PC-3 (cell line): Measurements from ENCODE around the gene EPB41. TPM values are rescaled to one million over a fixed set of nuclear protein-coding genes. Genes with fewer than 3 reads are reported as not detected.

Experiments
- ATAC-seq: fragments of 200-7000 bp; cut with Tn5 transposase; 2 replicates; pipeline ENCODE4 v1.9.1; 2020; ENCODE audit warnings: mild to moderate bottlenecking, moderate library complexity
- BruUV-seq: library from RNA; stranded (reverse); fragments of 400-500 nt; replicated peaks from 2 replicates; lab custom pipeline; 2021; lab: Mats Ljungman, UMichigan
- CTCF ChIA-PET: fragments of 300-600 bp; sonication (Branson Sonifier 250); formaldehyde crosslinking; loops from one replicate; lab custom pipeline; 2022; ENCODE audit warnings: antibody characterized with exemption; lab: Charles Lee
- POLR2A ChIA-PET: fragments of 300-600 bp; sonication (Branson Sonifier 250); formaldehyde crosslinking; loops from one replicate; lab custom pipeline; 2022; ENCODE audit warnings: antibody characterized with exemption; ENCODE audit not compliant: unreplicated experiment; lab: Charles Lee
- DNase-seq: peaks from one replicate; pipeline ENCODE4 v3.0.0-alpha.2; 2015
- H2AFZ ChIP-seq: fragments of 300-600 bp; sonication (generic); 2 replicates; pipeline ENCODE4 v1.6.0; 2016; ENCODE audit warnings: antibody characterized with exemption, low read length
- H3F3A ChIP-seq: fragments of 300-600 bp; sonication (generic); one replicate; pipeline ENCODE4 v1.6.0; 2017; ENCODE audit warnings: antibody characterized with exemption, low read length, control low read depth, mild to moderate bottlenecking; ENCODE audit not compliant: unreplicated experiment
- H3K27ac ChIP-seq: fragments of 300-600 bp; sonication (generic); 2 replicates; pipeline ENCODE4 v1.5.1; 2016; ENCODE audit warnings: mild to moderate bottlenecking, low read length
- H3K27me3 ChIP-seq: fragments of 300-600 bp; sonication (generic); 2 replicates; pipeline ENCODE4 v1.6.1; 2016; ENCODE audit warnings: low read length, mixed read lengths
- H3K36me3 ChIP-seq: fragments of 300-600 bp; sonication (generic); 2 replicates; pipeline ENCODE4 v1.6.1; 2016; ENCODE audit warnings: low read depth, mixed run types, low read length, mixed read lengths
- H3K4me1 ChIP-seq: fragments of 300-600 bp; sonication (generic); 2 replicates; pipeline ENCODE4 v1.5.1; 2016; ENCODE audit warnings: low read length; ENCODE audit not compliant: insufficient read depth
- H3K4me2 ChIP-seq: fragments of 300-600 bp; sonication (generic); 2 replicates; pipeline ENCODE4 v1.6.0; 2016; ENCODE audit warnings: low read length
- H3K4me3 ChIP-seq: fragments of 300-600 bp; sonication (generic); 2 replicates; pipeline ENCODE4 v1.5.1; 2016; ENCODE audit warnings: mild to moderate bottlenecking, low read length, mixed read lengths
- H3K79me2 ChIP-seq: fragments of 300-600 bp; sonication (generic); 2 replicates; pipeline ENCODE4 v1.6.1; 2017; ENCODE audit warnings: low read length, mixed read lengths
- H3K9ac ChIP-seq: fragments of 300-600 bp; sonication (generic); 2 replicates; pipeline ENCODE4 v1.6.0; 2016; ENCODE audit warnings: mild to moderate bottlenecking, low read length
- H3K9me2 ChIP-seq: fragments of 300-600 bp; sonication (generic); replicated peaks from 2 replicates; pipeline ENCODE4 v1.6.1; 2016; ENCODE audit warnings: mixed run types, low read length, mixed read lengths
- H3K9me3 ChIP-seq: fragments of 300-600 bp; sonication (generic); 2 replicates; pipeline ENCODE4 v1.6.1; 2016; ENCODE audit warnings: low read length, mixed read lengths
- H4K20me1 ChIP-seq: fragments of 300-600 bp; sonication (generic); 2 replicates; pipeline ENCODE4 v1.6.1; 2016; ENCODE audit warnings: low read length, mixed read lengths
- CTCF ChIP-seq: fragments of 300-600 bp; sonication (generic); conservative IDR thresholded peaks from 2 replicates; pipeline ENCODE4 v1.5.1; 2017; ENCODE audit warnings: antibody characterized with exemption, low read depth, mild to moderate bottlenecking, low read length
- EZH2 ChIP-seq: fragments of 300-600 bp; sonication (generic); IDR thresholded peaks from one replicate; pipeline ENCODE4 v1.6.1; 2017; ENCODE audit warnings: antibody characterized with exemption, mild to moderate bottlenecking, low read length; ENCODE audit not compliant: unreplicated experiment
- EZH2phosphoT487 ChIP-seq: fragments of 300-600 bp; sonication (generic); IDR thresholded peaks from 2 replicates; pipeline ENCODE4 v1.6.1; 2018; ENCODE audit warnings: mild to moderate bottlenecking, antibody characterized with exemption, low read length, borderline replicate concordance
- intact Hi-C: fragments of 100-400 bp; cut with micrococcal nuclease; formaldehyde crosslinking; loops from 2 replicates; pipeline ENCODE4 v1.9.0; 2023
- total RNA-seq: library from RNA; depleted of rRNA; stranded (reverse); fragments of >200 nt; gene quantifications from 2 replicates; pipeline ENCODE4 v1.2.3, GENCODE V29; 2014

The EPB41 gene
- total RNA-seq, 1 experiment from 2014 or later = 44.9 TPM

GRCh38 chr1:29047142-29047541 is 132.8 kb downstream of the EPB41 start:
- no peaks in the 10 kb centered on the region for H3K79me2 ChIP-seq
- H3K27ac ChIP-seq = no peak overlapping the region
- no peak for DNase-seq
- intact Hi-C loops = loop anchor here (10.0 kb wide), 1 partner anchor 138 kb away; the partner anchor contains the start of gene SRSF4
- BruUV-seq = no TSS peak
- H3F3A ChIP-seq = no peaks in the 10 kb centered on the region
- TF ChIP-seq EZH2phosphoT487 (no peak), CTCF (no peak), EZH2 (no peak)
- H3K9ac ChIP-seq = no peak overlapping the region
- no peaks in the 10 kb centered on the region for H3K4me1 ChIP-seq
- H3K9me2 ChIP-seq = no peaks in the 10 kb centered on the region
- H4K20me1 ChIP-seq = no peaks in the 10 kb centered on the region
- no peak overlapping the region for H3K4me2 ChIP-seq
- ChIA-PET POLR2A (no interaction called here), CTCF (no interaction called here)
- no peaks in the 10 kb centered on the region for H3K27me3 ChIP-seq
- H3K9me3 ChIP-seq = no peaks in the 10 kb centered on the region
- no peak overlapping the region for H3K4me3 ChIP-seq
- H3K36me3 ChIP-seq = no peaks in the 10 kb centered on the region
- no peak overlapping the region for H2AFZ ChIP-seq
- no peak for ATAC-seq

GRCh38 chr1:29050166-29050565 is 135.8 kb downstream of the EPB41 start:
- intact Hi-C loops = no loop called here
- Histone ChIP-seq H3K9me2 (no peaks in the 10 kb centered on the region), H3K9ac (no peak overlapping the region), H3K4me2 (no peak overlapping the region), H2AFZ (no peak overlapping the region), H3K4me1 (no peaks in the 10 kb centered on the region), H3K27ac (no peak overlapping the region), H3F3A (no peaks in the 10 kb centered on the region), H3K27me3 (no peaks in the 10 kb centered on the region), H3K36me3 (no peaks in the 10 kb centered on the region), H3K9me3 (no peaks in the 10 kb centered on the region), H3K79me2 (no peaks in the 10 kb centered on the region), H4K20me1 (no peaks in the 10 kb centered on the region), H3K4me3 (no peak overlapping the region)
- POLR2A ChIA-PET = no interaction called here
- DNase-seq = no peak
- CTCF ChIA-PET = no interaction called here
- no peak for TF ChIP-seq EZH2
- TF ChIP-seq EZH2phosphoT487 = no peak
- no peak for TF ChIP-seq CTCF
- no peak for ATAC-seq
- no TSS peak for BruUV-seq

GRCh38 chr1:29052100-29052499 is 137.7 kb downstream of the EPB41 start:
- POLR2A ChIA-PET = no interaction called here
- H3K36me3 ChIP-seq = no peaks in the 10 kb centered on the region
- no peak for ATAC-seq

More at GRCh38 chr1:29052100-29052499, 137.7 kb downstream of the EPB41 start:
- TF ChIP-seq EZH2 (no peak), EZH2phosphoT487 (no peak), CTCF (no peak)
- no peaks in the 10 kb centered on the region for H3F3A ChIP-seq
- no peaks in the 10 kb centered on the region for H3K9me3 ChIP-seq
- H3K27ac ChIP-seq = no peak overlapping the region
- no peaks in the 10 kb centered on the region for H3K79me2 ChIP-seq
- H4K20me1 ChIP-seq = no peaks in the 10 kb centered on the region
- no peak overlapping the region for H3K4me3 ChIP-seq
- DNase-seq = no peak
- intact Hi-C loops = no loop called here
- H3K9me2 ChIP-seq = no peaks in the 10 kb centered on the region
- no peak overlapping the region for H3K9ac ChIP-seq
- H3K27me3 ChIP-seq = no peaks in the 10 kb centered on the region
- no TSS peak for BruUV-seq
- H3K4me1 ChIP-seq = no peaks in the 10 kb centered on the region
- no peak overlapping the region for H2AFZ ChIP-seq
- no peak overlapping the region for H3K4me2 ChIP-seq
- CTCF ChIA-PET = no interaction called here
